SKM-1 (cell line): ENCODE data around the gene TAF11L3.
"Not testable (repeated sequence)": the region's sequence is repeated elsewhere in the genome, so short reads cannot be mapped to it uniquely, and the experiment has no call there.

Experiments used
- DNase-seq: peaks from one replicate; lab custom pipeline; 2025; ENCODE audit not compliant: unreplicated experiment; lab: John Stamatoyannopoulos, UW

TAF11L3 gene

DNA sequence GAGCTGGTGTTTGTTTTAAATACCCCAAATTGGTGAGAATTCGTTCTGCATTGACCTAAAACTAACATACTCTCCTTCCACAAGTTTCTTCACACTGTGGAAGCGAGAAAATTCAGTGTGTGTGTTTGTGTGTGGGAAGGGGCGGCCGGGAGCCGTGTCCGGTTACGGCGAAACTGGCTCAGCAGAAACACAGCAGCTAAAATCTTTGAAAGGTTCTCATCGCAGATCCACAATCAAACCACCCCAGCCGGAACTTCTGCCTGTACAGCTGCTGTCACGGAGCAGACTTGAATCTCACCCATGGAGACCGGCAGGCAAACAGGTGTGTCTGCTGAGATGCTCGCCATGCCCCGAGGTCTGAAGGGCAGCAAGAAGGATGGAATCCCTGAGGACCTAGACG, at the start of gene TAF11L3:
Gene TAF11L3, plus strand, starts transcription at position 301 of the 400 bp plus-strand sequence.
- DNase-seq = not testable (repeated sequence)

DNA sequence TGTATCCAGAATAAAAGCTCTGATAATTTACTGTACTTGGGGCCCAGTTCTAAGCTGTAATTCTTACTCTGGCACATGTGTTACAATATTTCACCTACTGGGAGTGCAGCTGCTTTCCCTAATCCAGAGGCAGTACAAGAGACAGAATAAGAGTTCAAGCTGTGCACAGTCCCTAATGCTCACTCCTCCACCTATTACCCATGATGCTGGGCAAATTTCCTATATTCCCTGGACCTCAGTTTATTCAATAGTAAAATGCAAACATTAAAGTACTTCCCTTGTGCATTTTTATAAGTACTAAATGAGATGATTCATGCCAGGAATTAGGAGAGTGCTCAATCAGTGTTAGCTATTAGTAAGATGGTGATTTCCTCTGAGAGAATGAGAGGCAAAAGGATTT, 48.1 kb upstream of the TAF11L3 start:
- no peak for DNase-seq

DNA sequence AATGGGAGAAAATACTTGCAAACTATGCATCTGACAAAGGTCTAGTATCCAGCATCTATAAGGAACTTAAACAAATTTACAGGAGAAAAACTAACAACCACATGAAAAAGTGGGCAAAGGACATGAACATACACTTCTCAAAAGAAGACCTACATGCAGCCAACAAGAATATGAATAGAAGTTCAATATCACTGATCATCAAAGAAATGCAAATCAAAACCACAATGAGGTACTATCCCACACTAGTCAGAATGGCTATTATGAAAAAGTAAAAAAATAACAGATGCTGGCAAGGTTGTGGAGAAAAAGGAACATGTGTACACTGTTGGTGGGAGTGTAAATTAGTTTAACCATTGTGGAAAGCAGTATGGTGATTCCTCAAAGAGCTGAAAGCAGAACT, 43.1 kb upstream of the TAF11L3 start:
- DNase-seq = not testable (repeated sequence)

DNA sequence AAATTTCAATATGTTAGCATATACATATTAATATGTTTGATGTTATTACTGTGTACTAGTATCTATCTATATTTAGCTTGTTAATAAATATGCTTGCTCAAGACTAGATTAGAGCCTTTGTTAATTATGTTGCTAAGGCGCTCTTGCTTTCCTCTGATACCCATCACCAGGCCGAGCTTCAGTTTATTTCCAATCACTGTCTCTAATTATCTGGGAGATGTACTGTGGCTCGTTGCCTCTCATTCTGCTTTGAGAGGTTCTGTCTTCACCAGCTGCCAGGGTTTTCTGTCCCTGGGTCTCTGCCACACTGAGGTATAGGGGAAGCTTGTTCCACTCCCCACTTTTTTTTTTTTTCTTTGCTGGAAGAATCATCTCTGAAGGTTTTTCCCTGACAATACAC, 41.1 kb upstream of the TAF11L3 start:
- no peak for DNase-seq

DNA sequence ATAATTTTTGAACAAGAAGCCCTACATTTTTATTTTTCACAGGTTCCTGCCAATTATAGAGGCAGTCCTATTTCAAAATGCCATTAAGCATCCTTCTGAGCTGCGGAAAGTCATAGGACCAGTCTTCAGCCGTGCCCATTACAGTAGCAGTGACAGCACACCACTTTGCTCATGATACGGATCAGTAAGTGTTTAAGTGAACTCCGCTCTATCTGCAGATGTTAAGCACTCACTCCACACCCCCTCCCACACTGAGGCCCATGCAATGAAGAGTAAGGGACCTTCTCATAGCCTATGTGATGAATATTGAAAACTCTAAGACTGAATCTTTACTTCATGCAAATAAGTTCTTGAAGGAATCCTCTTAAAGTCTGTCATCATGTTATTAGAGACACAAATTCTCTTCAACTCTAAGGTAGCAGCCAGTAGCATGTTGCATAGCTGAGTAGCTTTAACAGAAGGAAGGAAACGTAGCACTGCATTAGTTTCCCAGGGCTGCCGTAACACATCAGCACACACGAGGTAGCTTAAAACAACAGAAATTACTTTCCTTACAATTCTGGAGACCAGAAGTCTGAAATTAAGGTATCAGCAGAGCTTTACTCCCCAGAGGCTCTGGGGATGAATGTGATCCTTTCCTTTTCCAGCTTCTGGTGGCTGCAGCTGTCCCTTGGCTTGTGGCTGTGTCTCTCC, 40.4 kb upstream of the TAF11L3 start:
- no peak for DNase-seq

DNA sequence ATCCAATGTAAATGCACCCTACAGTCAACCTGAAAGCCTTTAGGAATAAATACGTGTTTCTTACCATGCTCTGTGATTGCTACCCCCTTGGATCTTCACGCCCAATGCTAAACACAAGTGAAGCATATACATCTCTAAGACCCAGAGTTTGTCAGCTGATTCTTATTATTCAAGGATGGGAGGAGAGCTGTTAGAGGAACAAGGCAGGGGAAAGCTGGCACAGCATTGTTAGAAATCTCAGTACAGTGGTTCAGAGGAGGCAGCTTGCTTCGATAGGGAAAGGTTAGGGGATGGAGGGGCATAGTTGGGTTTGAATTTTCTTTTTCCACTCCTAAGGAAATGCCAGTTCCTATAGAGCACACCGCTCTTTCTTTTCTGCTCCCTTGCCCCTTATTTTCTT, 36.8 kb upstream of the TAF11L3 start:
- DNase-seq = no peak

DNA sequence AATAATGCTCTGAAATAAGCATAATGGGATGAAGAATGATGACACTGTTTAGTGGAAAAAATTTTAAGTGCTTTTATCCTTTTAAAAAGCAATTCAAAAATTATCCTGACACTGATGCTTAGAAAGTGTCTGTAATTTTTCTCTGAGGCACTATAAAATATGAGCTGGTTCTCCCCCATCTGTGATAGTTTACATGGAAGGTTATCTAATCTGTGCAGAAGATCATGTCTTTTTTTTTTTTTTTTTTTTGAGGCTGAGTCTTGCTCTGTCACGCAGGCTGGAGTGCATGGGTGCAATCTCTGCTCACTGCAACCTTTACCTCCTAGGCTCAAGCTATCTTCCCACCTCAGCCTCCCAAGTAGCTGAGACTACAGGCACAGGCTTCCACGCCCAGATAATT, 35.4 kb upstream of the TAF11L3 start:
- DNase-seq = no peak

DNA sequence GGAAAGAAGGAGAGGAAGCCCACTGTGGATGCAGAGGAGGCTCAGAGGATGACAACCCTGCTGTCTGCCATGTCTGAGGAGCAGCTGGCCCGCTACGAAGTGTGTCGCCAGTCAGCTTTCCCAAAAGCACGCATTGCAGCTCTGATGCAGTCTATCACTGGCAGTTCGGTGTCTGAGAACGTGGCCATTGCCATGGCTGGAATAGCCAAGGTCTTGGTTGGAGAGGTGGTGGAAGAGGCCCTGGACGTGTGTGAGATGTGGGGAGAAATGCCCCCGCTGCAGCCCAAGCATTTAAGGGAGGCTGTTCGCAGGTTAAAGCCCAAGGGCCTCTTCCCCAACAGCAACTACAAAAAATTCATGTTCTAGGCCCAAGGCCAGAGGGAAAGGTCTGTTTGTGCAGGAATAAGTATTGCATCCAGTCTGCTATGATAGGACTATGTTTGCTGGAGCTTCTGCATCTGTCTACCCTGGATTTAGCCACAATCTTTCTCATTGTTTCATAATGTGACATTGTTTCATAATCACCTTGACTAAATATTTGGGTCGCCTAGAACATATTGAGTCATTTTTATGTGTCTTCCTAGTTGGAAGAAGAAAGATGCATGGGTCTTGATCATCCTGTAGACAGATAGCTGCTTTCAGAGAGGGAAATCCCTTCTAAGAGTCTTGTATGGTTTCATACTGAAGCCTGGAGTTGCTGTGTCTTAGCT, 31.5 kb upstream of the TAF11L3 start:
- DNase-seq = not testable (repeated sequence)

DNA sequence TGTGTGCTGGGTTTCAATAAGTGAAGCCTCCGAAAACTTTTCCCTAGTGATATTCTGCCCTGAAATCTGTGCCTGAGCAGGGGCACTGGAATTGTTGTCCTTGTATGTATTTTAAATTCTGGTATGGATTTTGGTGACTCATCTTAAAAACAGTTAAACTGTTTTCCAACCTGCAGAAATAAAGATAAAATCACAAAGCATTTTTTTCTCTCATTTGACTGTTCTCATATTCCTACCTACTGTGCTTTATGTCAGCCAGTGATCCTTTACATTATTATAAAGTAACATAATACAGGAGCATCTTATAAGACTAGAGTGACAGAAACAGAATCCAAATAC, 31.0 kb upstream of the TAF11L3 start:
- DNase-seq = no peak

DNA sequence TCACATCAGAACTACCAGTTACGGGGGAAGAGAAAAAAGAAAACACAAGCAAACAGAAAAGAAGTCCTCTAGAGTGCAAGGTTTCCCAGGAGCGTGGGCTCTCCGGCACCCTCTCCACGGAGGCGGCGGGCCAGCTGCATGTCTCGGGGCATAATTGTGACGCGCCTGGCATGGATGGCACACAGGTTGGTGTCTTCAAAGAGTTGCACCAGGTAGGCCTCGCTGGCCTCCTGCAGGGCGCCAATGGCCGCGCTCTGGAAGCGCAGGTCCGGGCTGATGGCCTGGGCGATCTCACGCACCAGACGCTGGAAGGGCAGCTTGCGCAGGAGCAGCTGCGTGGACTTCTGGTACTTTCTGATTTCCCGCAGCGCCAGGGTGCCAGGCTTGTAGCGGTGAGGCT, 26.9 kb upstream of the TAF11L3 start:
- DNase-seq = not testable (repeated sequence)

DNA sequence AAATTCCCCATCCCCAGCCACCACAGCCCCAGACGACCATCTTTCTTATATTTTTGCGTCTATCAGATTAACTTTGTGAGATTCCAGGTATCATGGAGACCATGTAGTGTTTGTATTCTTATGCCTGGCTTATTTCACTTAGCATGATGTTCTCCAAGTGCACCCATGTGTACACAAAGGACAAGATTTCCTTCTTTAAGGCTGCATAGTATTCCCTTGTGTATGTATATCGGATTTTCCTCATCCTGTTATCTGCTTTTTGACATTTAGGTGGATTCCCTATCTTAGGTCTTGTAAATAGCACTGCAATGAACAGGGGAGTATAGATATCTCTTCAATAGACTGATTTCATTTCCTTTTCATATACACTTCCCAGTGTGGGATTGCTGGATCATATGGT, 25.4 kb upstream of the TAF11L3 start:
- no peak for DNase-seq

DNA sequence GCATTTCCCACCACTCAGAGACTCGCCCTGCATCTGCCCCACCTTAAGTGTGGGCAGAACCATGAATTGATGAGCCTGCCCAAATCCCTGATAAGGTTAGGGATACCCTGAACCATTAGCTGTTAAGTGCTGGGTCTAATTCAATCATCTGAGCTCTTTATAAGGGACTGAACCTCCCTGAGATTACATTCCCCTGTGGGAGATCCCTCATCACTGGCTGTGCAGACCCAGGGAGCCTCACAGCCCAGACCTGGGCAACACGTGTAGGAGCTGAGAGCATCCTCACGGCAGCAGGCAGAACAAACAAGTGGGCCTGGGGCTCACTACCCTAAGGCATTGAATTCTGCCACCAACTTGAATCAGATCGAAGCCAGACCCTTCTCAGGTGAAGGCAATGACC, 20.7 kb upstream of the TAF11L3 start:
- no peak for DNase-seq

DNA sequence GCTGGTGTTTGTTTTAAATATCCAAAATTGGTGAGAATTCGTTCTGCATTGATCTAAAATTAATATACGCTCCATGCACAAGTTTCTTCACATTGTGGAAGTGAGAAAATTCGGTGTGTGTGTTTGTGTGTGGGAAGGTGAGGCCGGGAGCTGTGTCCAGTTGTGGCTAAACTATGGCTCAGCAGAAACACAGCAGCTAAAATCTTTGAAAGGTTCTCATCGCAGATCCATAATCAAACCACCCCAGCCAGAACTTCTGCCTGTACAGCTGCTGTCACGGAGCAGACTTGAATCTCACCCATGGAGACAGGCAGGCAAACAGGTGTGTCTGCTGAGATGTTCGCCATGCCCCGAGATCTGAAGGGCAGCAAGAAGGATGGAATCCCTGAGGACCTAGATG, 20.2 kb upstream of the TAF11L3 start, which contains the start of gene TAF11L2:
Gene TAF11L2, plus strand, starts transcription at position 301 of the 400 bp plus-strand sequence.
- not testable (repeated sequence) for DNase-seq

DNA sequence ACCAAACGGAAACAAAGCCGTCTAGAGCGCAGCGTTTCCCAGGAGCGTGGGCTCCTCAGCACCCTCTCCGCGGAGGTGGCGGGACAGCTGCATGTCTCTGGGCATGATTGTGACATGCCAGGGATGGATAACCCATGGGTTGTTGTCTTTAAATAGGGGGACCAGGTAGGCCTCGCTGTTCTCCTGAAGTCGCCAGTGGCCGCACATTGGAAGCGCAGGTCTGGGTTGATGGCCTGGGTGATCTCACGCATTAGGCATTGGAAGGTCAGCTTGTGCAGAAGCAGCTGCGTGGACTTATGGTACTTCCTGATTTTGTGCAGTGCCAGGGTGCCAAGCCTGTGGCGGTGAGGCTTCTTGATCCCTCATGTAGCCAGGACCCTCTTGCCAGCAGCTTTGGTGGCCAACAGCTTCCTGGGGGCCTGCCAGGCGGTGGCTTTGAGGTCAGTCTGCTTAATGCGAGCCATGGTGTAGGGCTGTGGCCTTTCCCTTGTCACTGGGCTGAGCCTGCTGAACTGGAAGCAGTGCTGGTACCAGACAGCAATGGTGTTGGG, 6.3 kb upstream of the TAF11L3 start:
- DNase-seq = no peak

DNA sequence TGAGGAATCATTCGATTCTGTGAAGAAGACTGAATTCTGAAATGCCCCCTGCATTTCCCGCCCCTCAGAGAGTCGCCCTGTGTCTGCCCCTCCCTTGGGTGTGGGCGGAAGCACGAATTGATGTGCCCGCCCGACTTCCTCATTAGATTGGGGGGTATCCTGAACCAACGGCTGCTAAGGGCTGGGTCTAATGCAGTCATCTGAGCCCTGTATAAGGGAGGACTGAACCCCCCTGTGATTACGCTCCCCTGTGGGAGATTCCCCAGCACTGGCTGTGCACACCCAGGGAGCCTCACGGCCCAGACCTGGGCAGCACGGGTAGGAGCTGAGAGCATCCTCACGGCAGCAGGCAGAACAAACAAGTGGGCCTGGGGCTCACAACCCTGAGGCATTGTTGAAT, 641 bp upstream of the TAF11L3 start:
- not testable (repeated sequence) for DNase-seq

DNA sequence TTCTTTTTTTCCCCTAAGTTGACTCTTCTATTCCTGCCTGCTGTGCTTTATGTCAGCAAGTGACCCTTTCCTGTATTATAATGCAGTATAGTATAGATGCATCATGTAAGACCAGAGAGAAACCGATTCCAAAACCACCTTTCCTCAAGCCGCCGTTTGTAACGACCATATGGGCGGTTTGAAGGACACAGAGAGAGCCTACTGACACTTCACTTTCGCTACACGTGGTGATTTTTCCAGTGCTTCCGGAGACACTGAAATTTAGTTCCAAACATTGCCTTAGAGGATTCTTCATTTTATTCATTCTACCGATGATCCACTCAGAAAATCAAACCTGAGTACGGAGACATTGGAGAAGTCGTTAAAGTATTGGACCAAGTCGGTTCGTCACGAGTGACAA, 1.3 kb downstream of the TAF11L3 start:
- not testable (repeated sequence) for DNase-seq

DNA sequence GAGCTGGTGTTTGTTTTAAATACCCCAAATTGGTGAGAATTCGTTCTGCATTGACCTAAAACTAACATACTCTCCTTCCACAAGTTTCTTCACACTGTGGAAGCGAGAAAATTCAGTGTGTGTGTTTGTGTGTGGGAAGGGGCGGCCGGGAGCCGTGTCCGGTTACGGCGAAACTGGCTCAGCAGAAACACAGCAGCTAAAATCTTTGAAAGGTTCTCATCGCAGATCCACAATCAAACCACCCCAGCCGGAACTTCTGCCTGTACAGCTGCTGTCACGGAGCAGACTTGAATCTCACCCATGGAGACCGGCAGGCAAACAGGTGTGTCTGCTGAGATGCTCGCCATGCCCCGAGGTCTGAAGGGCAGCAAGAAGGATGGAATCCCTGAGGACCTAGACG, 3.3 kb downstream of the TAF11L3 start, which contains the start of gene TAF11L4:
Gene TAF11L4, plus strand, starts transcription at position 301 of the 400 bp plus-strand sequence.
- DNase-seq = not testable (repeated sequence)

DNA sequence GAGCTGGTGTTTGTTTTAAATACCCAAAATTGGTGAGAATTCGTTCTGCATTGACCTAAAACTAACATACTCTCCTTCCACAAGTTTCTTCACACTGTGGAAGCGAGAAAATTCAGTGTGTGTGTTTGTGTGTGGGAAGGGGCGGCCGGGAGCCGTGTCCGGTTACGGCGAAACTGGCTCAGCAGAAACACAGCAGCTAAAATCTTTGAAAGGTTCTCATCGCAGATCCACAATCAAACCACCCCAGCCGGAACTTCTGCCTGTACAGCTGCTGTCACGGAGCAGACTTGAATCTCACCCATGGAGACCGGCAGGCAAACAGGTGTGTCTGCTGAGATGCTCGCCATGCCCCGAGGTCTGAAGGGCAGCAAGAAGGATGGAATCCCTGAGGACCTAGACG, 6.8 kb downstream of the TAF11L3 start, which contains the start of gene TAF11L5:
Gene TAF11L5, plus strand, starts transcription at position 301 of the 400 bp plus-strand sequence.
- not testable (repeated sequence) for DNase-seq

DNA sequence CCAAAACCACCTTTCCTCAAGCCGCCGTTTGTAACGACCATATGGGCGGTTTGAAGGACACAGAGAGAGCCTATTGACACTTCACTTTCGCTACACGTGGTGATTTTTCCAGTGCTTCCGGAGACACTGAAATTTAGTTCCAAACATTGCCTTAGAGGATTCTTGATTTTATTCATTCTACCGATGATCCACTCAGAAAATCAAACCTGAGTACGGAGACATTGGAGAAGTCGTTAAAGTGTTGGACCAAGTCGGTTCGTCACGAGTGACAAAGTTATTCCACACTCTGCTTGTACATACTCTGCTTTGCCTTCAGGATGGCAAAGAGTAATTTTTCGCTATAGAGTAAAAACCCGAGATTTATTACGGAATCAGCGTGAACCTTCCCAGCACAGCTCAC, 8.3 kb downstream of the TAF11L3 start:
- DNase-seq = not testable (repeated sequence)

DNA sequence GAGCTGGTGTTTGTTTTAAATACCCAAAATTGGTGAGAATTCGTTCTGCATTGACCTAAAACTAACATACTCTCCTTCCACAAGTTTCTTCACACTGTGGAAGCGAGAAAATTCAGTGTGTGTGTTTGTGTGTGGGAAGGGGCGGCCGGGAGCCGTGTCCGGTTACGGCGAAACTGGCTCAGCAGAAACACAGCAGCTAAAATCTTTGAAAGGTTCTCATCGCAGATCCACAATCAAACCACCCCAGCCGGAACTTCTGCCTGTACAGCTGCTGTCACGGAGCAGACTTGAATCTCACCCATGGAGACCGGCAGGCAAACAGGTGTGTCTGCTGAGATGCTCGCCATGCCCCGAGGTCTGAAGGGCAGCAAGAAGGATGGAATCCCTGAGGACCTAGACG, 10.2 kb downstream of the TAF11L3 start, which contains the start of gene TAF11L6:
Gene TAF11L6, plus strand, starts transcription at position 301 of the 400 bp plus-strand sequence.
- not testable (repeated sequence) for DNase-seq
